Right lobe of liver (tissue), 6 donors: Measurements from ENCODE around the gene WDR5. TPM values are rescaled to one million over a fixed set of nuclear protein-coding genes. Genes with fewer than 3 reads are reported as not detected.

Source experiments
- ATAC-seq, 4 donors: fragments of 200-7000 bp; cut with Tn5 transposase; one replicate each; pipeline ENCODE4 v1.9.1; 2020; ENCODE audit warnings: mild to moderate bottlenecking in 4 of 4, moderate library complexity in 4 of 4
- DNase-seq, 3 donors: peaks; one replicate each; pipeline ENCODE4 v3.0.0-alpha.2; 2020
- H3K27ac ChIP-seq, 3 donors: fragments of 200-600 bp; one replicate each; pipeline ENCODE4 v1.8.0; 2022
- H3K27me3 ChIP-seq, 2 donors: fragments of 200-600 bp; one replicate each; pipeline ENCODE4 v1.8.0; 2022
- H3K36me3 ChIP-seq, 4 donors: fragments of 200-600 bp; sonication (generic) in 1 of 4; one replicate each; pipeline versions ENCODE4 v1.5.1 to v1.8.0; 2017 to 2022; ENCODE audit warnings: control low read depth in 1 of 4
- H3K4me1 ChIP-seq, 4 donors: fragments of 200-600 bp; sonication (generic) in 1 of 4; one replicate each; pipeline versions ENCODE4 v1.5.1 to v1.8.0; 2017 to 2022; ENCODE audit warnings: control low read depth in 1 of 4
- H3K4me3 ChIP-seq, 3 donors: fragments of 200-600 bp; one replicate each; pipeline ENCODE4 v1.8.0; 2022
- H3K9me3 ChIP-seq, 4 donors: fragments of 200-600 bp; sonication (generic) in 1 of 4; one replicate each; pipeline versions ENCODE4 v1.5.1 to v1.8.0; 2017 to 2022; ENCODE audit warnings: control low read depth in 1 of 4
- CTCF ChIP-seq, 4 donors: fragments of 200-600 bp in 3 of 4; fragments of 450-650 bp in 1 of 4; IDR thresholded peaks; one replicate each; pipeline versions ENCODE4 v1.5.1 to v1.8.0; 2016 to 2022; ENCODE audit warnings: antibody characterized with exemption in 4 of 4, mild to moderate bottlenecking in 2 of 4
- POLR2A ChIP-seq: fragments of 450-650 bp; IDR thresholded peaks from one replicate; pipeline ENCODE4 v1.6.1; 2017; ENCODE audit warnings: antibody characterized with exemption, mild to moderate bottlenecking
- WGBS: methylation state at CpG from one replicate; pipeline ENCODE4 v1.1.6; 2018; ENCODE audit warnings: low coverage, low lambda C conversion rate; ENCODE audit not compliant: insufficient coverage; ENCODE audit errors: missing lambda C conversion rate; 5-methylcytosine and 5-hydroxymethylcytosine counted together
- intact Hi-C, 2 donors: fragments of 100-400 bp; cut with DNase I; formaldehyde crosslinking; loops; one replicate each; pipeline versions ENCODE4 v1.11.2 to v1.14.1; 2022
- total RNA-seq, 6 experiments: library from RNA; depleted of rRNA in 2 of 6; stranded (reverse); fragments of >200 nt in 2 of 6; fragmentation: NEBNext Ultra II Directional in 3 of 6; extraction: Animal tissue kit (Norgen Biotek cat#: 25700) in 3 of 6; gene quantifications; one replicate each; pipeline versions ENCODE4 v1.1.0 to v1.2.4, GENCODE V29; 2016 to 2023
- donor health status: DM: no; HTN: yes; CAD: no.
- donor health status: DM: no; HTN: no; CAD: no.
- donor health status: DM: no; HTN: no; CAD: no.
- donor health status: DM: no; HTN: yes; CAD: no.
- donor health status: DM: no; HTN: yes; CAD: no.

Gene WDR5
- total RNA-seq, 6 experiments from 2014 or later: 16.6 to 24.0 (median 19.9) TPM

- 56% methylated on average over 18 of the region's 23 CpGs for WGBS
- Histone ChIP-seq H3K4me1 (peaks cover 0 to 48% (median 20%) of the 10 kb centered on the region in 4 donors), H3K36me3 (no peaks in the 10 kb centered on the region), H3K4me3 (no peak overlapping the region), H3K9me3 (no peaks in the 10 kb centered on the region), H3K27ac (peak overlapping the region in 2 of 3 donors; percentile 2 to 95), H3K27me3 (no peaks in the 10 kb centered on the region)
- intact Hi-C loops: loop anchor here (5.0 to 10.0 kb wide), 4 partner anchors 83 to 271 kb away; partner anchors contain the start of gene RXRA (in 1 of the 2)
- TF ChIP-seq POLR2A (no peak), CTCF (IDR thresholded peaks at IDR 0.05) (no peak)
- peak in 1 of 4 donors; percentile 1 for ATAC-seq
- peak in 2 of 3 donors; percentile 56 to 64 for DNase-seq
These were observed 35.7 kb downstream of the WDR5 start for GRCh38 chr9:134171316-134172197.

- Histone ChIP-seq H3K9me3 (no peaks in the 10 kb centered on the region), H3K27ac (peak overlapping the region in 2 of 3 donors; percentile 62 to 95), H3K4me1 (peaks cover 0 to 47% (median 21%) of the 10 kb centered on the region in 4 donors), H3K4me3 (no peak overlapping the region), H3K36me3 (no peaks in the 10 kb centered on the region), H3K27me3 (no peaks in the 10 kb centered on the region)
- intact Hi-C loops: loop anchor here (5.0 to 10.0 kb wide), 4 partner anchors 82 to 270 kb away; partner anchors contain the start of gene RXRA (in 1 of the 2)
- no peak for ATAC-seq
- no peak for TF ChIP-seq POLR2A
- no peak for TF ChIP-seq CTCF (IDR thresholded peaks at IDR 0.05)
- DNase-seq: no peak
- 50% methylated on average over 1 of the region's 31 CpGs for WGBS
These were observed 36.6 kb downstream of the WDR5 start for GRCh38 chr9:134172198-134173126.

- intact Hi-C loops: loop anchor here (5.0 to 10.0 kb wide), 4 partner anchors 81 to 269 kb away; partner anchors contain the start of gene RXRA (in 1 of the 2)
- WGBS: 61% methylated on average over 6 of the region's 46 CpGs
- Histone ChIP-seq H3K9me3 (no peaks in the 10 kb centered on the region), H3K36me3 (no peaks in the 10 kb centered on the region), H3K4me1 (peaks cover 0 to 52% (median 26%) of the 10 kb centered on the region in 4 donors), H3K27ac (peak overlapping the region in 2 of 3 donors; percentile 62 to 95), H3K4me3 (no peak overlapping the region), H3K27me3 (no peaks in the 10 kb centered on the region)
- TF ChIP-seq CTCF (IDR thresholded peaks at IDR 0.05) (no peak), POLR2A (no peak)
- DNase-seq (peak in 1 of 3 donors; percentile 54), ATAC-seq (no peak)
These were observed 37.5 kb downstream of the WDR5 start for GRCh38 chr9:134173127-134174072.
